Keratinocyte (primary cell): ENCODE results near the gene SHISA2. TPM values are rescaled to one million over a fixed set of nuclear protein-coding genes. Genes with fewer than 3 reads are reported as not detected.

Experiments
- DNase-seq: peaks from one replicate; pipeline ENCODE4 v3.0.0-alpha.2; 2011; ENCODE audit warnings: low read depth, missing footprints, low spot score
- FAIRE-seq: peaks from 2 replicates; lab custom pipeline; 2011; peaks lifted over from hg19 to GRCh38; lab: Jason Lieb, UNC
- H2AFZ ChIP-seq: 2 replicates; pipeline ENCODE4 v1.6.0; 2012; ENCODE audit warnings: low read length, control low read depth, inconsistent platforms; ENCODE audit not compliant: control insufficient read depth
- H3K27ac ChIP-seq: 2 replicates; pipeline ENCODE4 v1.5.1; 2011; ENCODE audit warnings: low read length; ENCODE audit not compliant: control insufficient read depth, insufficient read depth
- H3K27me3 ChIP-seq: 3 replicates; pipeline ENCODE4 v1.6.0; 2011; ENCODE audit warnings: low read length; ENCODE audit not compliant: control insufficient read depth, insufficient read depth; ENCODE audit errors: extremely low read depth
- H3K36me3 ChIP-seq, 2 experiments: 2 replicates in 1 of 2; 3 replicates in 1 of 2; pipeline ENCODE4 v1.5.1; 2011; ENCODE audit warnings: low read length in 2 of 2, mild to moderate bottlenecking in 1 of 2; ENCODE audit not compliant: control insufficient read depth in 2 of 2, insufficient read depth in 2 of 2; ENCODE audit errors: extremely low read depth in 1 of 2
- H3K4me1 ChIP-seq: 3 replicates; pipeline ENCODE4 v1.5.1; 2011; ENCODE audit warnings: low read length; ENCODE audit not compliant: control insufficient read depth, insufficient read depth; ENCODE audit errors: extremely low read depth
- H3K4me2 ChIP-seq: 3 replicates; pipeline ENCODE4 v1.6.0; 2011; ENCODE audit warnings: low read depth, low read length; ENCODE audit not compliant: control insufficient read depth, insufficient read depth; ENCODE audit errors: extremely low read depth
- H3K4me3 ChIP-seq, 3 experiments: fragments of 200-600 bp in 1 of 3; sonication (generic) in 1 of 3; 2 replicates in 2 of 3; 3 replicates in 1 of 3; pipeline ENCODE4 v1.5.1; 2011 to 2016; ENCODE audit warnings: low read length in 3 of 3, mild to moderate bottlenecking in 3 of 3, control low read depth in 2 of 3, inconsistent platforms in 1 of 3, low read depth in 1 of 3, mixed read lengths in 1 of 3, mixed run types in 1 of 3, moderate library complexity in 1 of 3; ENCODE audit not compliant: control insufficient read depth in 2 of 3, insufficient read depth in 2 of 3; ENCODE audit errors: extremely low read depth in 1 of 3
- H3K79me2 ChIP-seq: 2 replicates; pipeline ENCODE4 v1.6.0; 2012; ENCODE audit warnings: low read length; ENCODE audit not compliant: control insufficient read depth, insufficient read depth
- H3K9ac ChIP-seq: 3 replicates; pipeline ENCODE4 v1.6.0; 2011; ENCODE audit warnings: low read length; ENCODE audit not compliant: control insufficient read depth, insufficient read depth; ENCODE audit errors: extremely low read depth
- H3K9me1 ChIP-seq: 3 replicates; pipeline ENCODE4 v1.6.0; 2011; ENCODE audit warnings: low read length; ENCODE audit not compliant: control insufficient read depth, insufficient read depth; ENCODE audit errors: extremely low read depth
- H3K9me3 ChIP-seq: 2 replicates; pipeline ENCODE4 v1.5.1; 2012; ENCODE audit warnings: low read depth, low read length; ENCODE audit not compliant: control insufficient read depth
- H4K20me1 ChIP-seq: 3 replicates; pipeline ENCODE4 v1.6.0; 2011; ENCODE audit warnings: low read length; ENCODE audit not compliant: control insufficient read depth, insufficient read depth; ENCODE audit errors: extremely low read depth
- CTCF ChIP-seq, 3 experiments: IDR thresholded peaks in 1 of 3; conservative IDR thresholded peaks in 1 of 3; optimal IDR thresholded peaks in 1 of 3; 2 replicates in 2 of 3; 3 replicates in 1 of 3; pipeline versions ENCODE3 to v1.5.1; 2011; ENCODE audit warnings: low read length in 3 of 3, mild to moderate bottlenecking in 3 of 3, moderate library complexity in 2 of 3, control low read depth in 1 of 3, inconsistent platforms in 1 of 3; ENCODE audit not compliant: insufficient read depth in 2 of 3; ENCODE audit errors: extremely low read depth in 1 of 3
- EZH2 ChIP-seq: IDR thresholded peaks from one replicate; pipeline ENCODE4 v1.6.1; 2012; ENCODE audit warnings: inconsistent platforms, mild to moderate bottlenecking, low read length, moderate library complexity
- dilution Hi-C: fragments of 300-500 bp; cut with MboI; formaldehyde crosslinking; loops from one replicate; pipeline ENCODE4 v1.7.0; 2020; ENCODE audit warnings: low sequenced_read_pairs; ENCODE audit not compliant: extremely low pct_ligation_motif_present
- polyA plus RNA-seq, 5 experiments: library from polyadenylated mRNA; depleted of rRNA in 3 of 5; stranded (reverse) in 3 of 5; stranded (forward) in 1 of 5; unstranded in 1 of 5; fragments of >200 nt; gene quantifications; 1 replicate in 1 of 5; 2 replicates in 3 of 5; 3 replicates in 1 of 5; pipeline versions ENCODE4 v1.2.1 to v1.2.3, GENCODE V29; 2011 to 2012; ENCODE audit warnings: missing spikeins in 2 of 5, low read depth in 1 of 5, low replicate concordance in 1 of 5

The SHISA2 gene
- polyA plus RNA-seq, 1 donor (not counting 4 experiments of a cell fraction or from before 2014, with no cell fraction given), result 0.18 TPM

- H2AFZ ChIP-seq, result no peak overlapping the region
- H3K9me3 ChIP-seq, result no peaks in the 10 kb centered on the region
- H3K9ac ChIP-seq, result no peak overlapping the region
- FAIRE-seq (no peak), DNase-seq (no peak)
- no peaks in the 10 kb centered on the region for H3K36me3 ChIP-seq
- TF ChIP-seq EZH2, result no peak
- TF ChIP-seq CTCF (optimal IDR thresholded peaks at IDR 0.05 in 1 of 3, IDR thresholded peaks at IDR 0.05 in 1 of 3, conservative IDR thresholded peaks at IDR 0.05 in 1 of 3; ENCODE audit: extremely low read depth in 1 of 3, insufficient read depth in 2 of 3, low read length in 3 of 3), result no peak
- no peaks in the 10 kb centered on the region for H3K79me2 ChIP-seq
- no peaks in the 10 kb centered on the region for H3K9me1 ChIP-seq
- dilution Hi-C loops, result no loop called here
- no peak overlapping the region for H3K4me3 ChIP-seq
- H3K4me1 ChIP-seq, result peaks cover 8% of the 10 kb centered on the region
- no peak overlapping the region for H3K27ac ChIP-seq
- H3K4me2 ChIP-seq, result no peak overlapping the region
- peaks cover 37% of the 10 kb centered on the region for H3K27me3 ChIP-seq
- no peaks in the 10 kb centered on the region for H4K20me1 ChIP-seq
These were observed 1.7 kb upstream of the SHISA2 start for GRCh38 chr13:26053418-26053980.

- Histone ChIP-seq H3K9ac (no peak overlapping the region), H2AFZ (no peak overlapping the region), H3K9me1 (no peaks in the 10 kb centered on the region), H3K79me2 (no peaks in the 10 kb centered on the region), H3K4me3 (peak overlapping the region in 2 of 3 experiments; percentile 46 to 59), H3K4me1 (peaks cover 8% of the 10 kb centered on the region), H3K4me2 (peak overlapping the region; percentile 69), H3K27me3 (peaks cover 46% of the 10 kb centered on the region), H4K20me1 (no peaks in the 10 kb centered on the region), H3K27ac (no peak overlapping the region), H3K9me3 (no peaks in the 10 kb centered on the region), H3K36me3 (no peaks in the 10 kb centered on the region)
- TF ChIP-seq CTCF (optimal IDR thresholded peaks at IDR 0.05 in 1 of 3, IDR thresholded peaks at IDR 0.05 in 1 of 3, conservative IDR thresholded peaks at IDR 0.05 in 1 of 3; ENCODE audit: extremely low read depth in 1 of 3, insufficient read depth in 2 of 3, low read length in 3 of 3) (no peak), EZH2 (no peak)
- FAIRE-seq (no peak), DNase-seq (no peak)
- dilution Hi-C loops, result no loop called here
These were observed 521 bp upstream of the SHISA2 start for GRCh38 chr13:26052337-26052736.
